ENCODE results near the gene GPR108. TPM values are rescaled to one million over a fixed set of nuclear protein-coding genes. Genes with fewer than 3 reads are reported as not detected.

Gene GPR108
- total RNA-seq, 1 donor from 2014 or later, result 87.7 TPM

- Histone ChIP-seq H3K36me3 (ENCODE audit: control insufficient read depth, insufficient read depth, low read length) (peaks cover 20% of the 10 kb centered on the region), H3K4me3 (ENCODE audit: low read depth, low read length) (no peak overlapping the region), H3K27me3 (ENCODE audit: control insufficient read depth, insufficient read depth, low read length) (no peaks in the 10 kb centered on the region)
- DNase-seq (ENCODE audit: low read depth) (no peak), FAIRE-seq (no peak)
- TF ChIP-seq, protein P1, sequence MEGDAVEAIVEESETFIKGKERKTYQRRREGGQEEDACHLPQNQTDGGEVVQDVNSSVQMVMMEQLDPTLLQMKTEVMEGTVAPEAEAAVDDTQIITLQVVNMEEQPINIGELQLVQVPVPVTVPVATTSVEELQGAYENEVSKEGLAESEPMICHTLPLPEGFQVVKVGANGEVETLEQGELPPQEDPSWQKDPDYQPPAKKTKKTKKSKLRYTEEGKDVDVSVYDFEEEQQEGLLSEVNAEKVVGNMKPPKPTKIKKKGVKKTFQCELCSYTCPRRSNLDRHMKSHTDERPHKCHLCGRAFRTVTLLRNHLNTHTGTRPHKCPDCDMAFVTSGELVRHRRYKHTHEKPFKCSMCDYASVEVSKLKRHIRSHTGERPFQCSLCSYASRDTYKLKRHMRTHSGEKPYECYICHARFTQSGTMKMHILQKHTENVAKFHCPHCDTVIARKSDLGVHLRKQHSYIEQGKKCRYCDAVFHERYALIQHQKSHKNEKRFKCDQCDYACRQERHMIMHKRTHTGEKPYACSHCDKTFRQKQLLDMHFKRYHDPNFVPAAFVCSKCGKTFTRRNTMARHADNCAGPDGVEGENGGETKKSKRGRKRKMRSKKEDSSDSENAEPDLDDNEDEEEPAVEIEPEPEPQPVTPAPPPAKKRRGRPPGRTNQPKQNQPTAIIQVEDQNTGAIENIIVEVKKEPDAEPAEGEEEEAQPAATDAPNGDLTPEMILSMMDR (IDR thresholded peaks at IDR 0.05; ENCODE audit: insufficient read depth, low read length, severe bottlenecking), result no peak
Observed at GRCh38 chr19:6735181-6735911, 2.0 kb downstream of the GPR108 start.

GRCh38 chr19:6734096-6734696 is 3.2 kb downstream of the GPR108 start:
- H3K36me3 ChIP-seq (ENCODE audit: control insufficient read depth, insufficient read depth, low read length), result peaks cover 20% of the 10 kb centered on the region
- H3K27me3 ChIP-seq (ENCODE audit: control insufficient read depth, insufficient read depth, low read length), result no peaks in the 10 kb centered on the region
- FAIRE-seq (no peak), DNase-seq (ENCODE audit: low read depth) (no peak)
- TF ChIP-seq, protein P1 (IDR thresholded peaks at IDR 0.05; ENCODE audit: insufficient read depth, low read length, severe bottlenecking), result no peak
- H3K4me3 ChIP-seq (ENCODE audit: low read depth, low read length), result no peak overlapping the region

DNA sequence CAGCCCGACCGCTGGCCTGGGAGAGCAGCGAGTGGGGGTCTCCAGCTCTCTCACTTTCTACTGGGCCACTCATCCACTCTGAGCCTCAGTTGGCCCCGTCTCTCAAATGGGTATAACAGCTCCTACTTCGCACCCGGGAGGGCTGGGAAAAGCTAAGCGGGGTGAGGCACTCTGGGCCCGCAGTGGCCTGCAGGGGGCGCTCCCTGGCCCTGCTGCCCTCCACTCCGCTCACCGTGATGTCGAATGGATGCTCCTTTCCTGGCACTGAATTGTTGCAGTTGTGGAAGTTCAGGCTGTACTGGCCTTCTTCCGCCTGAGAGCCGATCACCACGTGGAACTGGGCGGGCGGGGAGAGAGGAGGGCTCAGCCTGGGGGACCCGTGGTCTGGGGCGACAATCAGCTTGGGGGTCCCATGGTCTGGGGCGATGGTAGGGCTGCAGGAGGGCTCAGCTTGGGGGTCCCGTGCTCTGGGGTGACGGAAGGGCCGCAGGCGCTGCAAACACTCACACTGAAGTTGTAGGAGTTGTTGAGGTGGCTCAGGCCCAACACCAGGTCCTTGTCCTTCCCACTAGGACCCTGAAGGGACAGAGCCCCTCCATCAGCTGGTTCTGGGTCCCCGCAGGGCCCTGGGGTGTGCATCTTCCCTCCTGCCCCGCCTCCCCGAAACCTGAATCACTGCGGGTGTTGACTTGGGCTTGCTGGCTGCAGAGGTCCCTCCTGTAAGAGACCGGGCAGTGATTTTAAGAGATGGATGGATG is 3.9 kb downstream of the GPR108 start:
- Histone ChIP-seq H3K36me3 (ENCODE audit: control insufficient read depth, insufficient read depth, low read length) (peaks cover 20% of the 10 kb centered on the region), H3K4me3 (ENCODE audit: low read depth, low read length) (no peak overlapping the region), H3K27me3 (ENCODE audit: control insufficient read depth, insufficient read depth, low read length) (no peaks in the 10 kb centered on the region)
- no peak for FAIRE-seq
- TF ChIP-seq, protein P1 (IDR thresholded peaks at IDR 0.05; ENCODE audit: insufficient read depth, low read length, severe bottlenecking), result peak; percentile 25
- no peak for DNase-seq (ENCODE audit: low read depth)

DNA sequence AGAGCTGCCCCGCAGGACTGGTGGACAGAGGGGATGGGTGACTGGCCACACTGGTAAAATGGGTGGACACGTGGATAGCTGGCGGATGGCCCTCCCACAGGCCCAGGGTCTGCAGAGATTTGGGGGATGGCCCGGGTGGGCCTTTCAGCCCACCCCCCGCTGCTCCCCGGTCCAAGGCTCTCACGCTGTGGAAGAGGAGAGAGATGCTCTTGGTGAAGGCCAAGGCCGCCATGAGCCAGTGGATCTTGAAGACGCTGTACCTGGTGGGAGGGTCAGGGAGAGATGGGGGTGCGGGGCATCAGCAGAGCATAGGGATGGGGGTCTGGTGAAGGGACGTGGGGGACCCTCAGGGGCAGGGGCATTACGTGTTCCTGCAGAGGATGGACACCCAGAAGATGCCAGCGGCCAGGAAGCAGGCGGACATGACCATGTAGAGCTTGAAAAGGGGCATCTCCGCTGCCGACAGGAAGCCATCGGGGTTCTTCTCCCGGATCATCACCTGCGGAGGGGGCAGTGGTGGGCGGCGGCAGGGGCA is 4.5 kb downstream of the GPR108 start:
- DNase-seq (ENCODE audit: low read depth), result no peak
- H3K36me3 ChIP-seq (ENCODE audit: control insufficient read depth, insufficient read depth, low read length), result peaks cover 20% of the 10 kb centered on the region
- TF ChIP-seq, protein P1 (IDR thresholded peaks at IDR 0.05; ENCODE audit: insufficient read depth, low read length, severe bottlenecking), result no peak

DNA sequence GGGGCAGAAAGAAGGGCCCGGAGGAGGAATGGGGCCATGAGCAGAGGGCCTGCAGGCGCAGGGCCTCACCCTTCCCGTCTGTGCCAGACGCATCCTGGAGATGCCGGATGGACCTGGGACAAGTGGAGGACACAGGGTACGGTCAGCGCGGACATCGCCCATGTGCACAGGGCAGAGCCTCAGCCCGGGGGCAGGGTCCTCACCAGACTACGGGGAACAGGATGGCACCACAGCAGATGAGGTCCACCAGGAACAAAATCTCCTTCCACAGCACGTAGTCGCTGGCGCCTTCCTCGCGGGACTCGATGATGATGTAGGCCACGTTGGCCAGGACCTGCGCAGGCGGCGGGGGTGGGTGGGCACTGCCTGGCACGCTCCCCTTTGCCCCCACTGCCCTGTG is 5.6 kb downstream of the GPR108 start:
- TF ChIP-seq, protein P1 (IDR thresholded peaks at IDR 0.05; ENCODE audit: insufficient read depth, low read length, severe bottlenecking), result no peak
- Histone ChIP-seq H3K36me3 (ENCODE audit: control insufficient read depth, insufficient read depth, low read length) (peaks cover 20% of the 10 kb centered on the region), H3K4me3 (ENCODE audit: low read depth, low read length) (no peak overlapping the region), H3K27me3 (ENCODE audit: control insufficient read depth, insufficient read depth, low read length) (no peaks in the 10 kb centered on the region)
- FAIRE-seq, result no peak
- no peak for DNase-seq (ENCODE audit: low read depth)

More for the DNA sequence above, 4.5 kb downstream of the GPR108 start:
- H3K27me3 ChIP-seq (ENCODE audit: control insufficient read depth, insufficient read depth, low read length), result no peaks in the 10 kb centered on the region
- no peak overlapping the region for H3K4me3 ChIP-seq (ENCODE audit: low read depth, low read length)
- no peak for FAIRE-seq
